Measurements from ENCODE around the gene ARPC5L.

Gene ARPC5L

GRCh38 chr9:124853605-124854143 lies 8.3 kb upstream of the ARPC5L start:
- Histone ChIP-seq H3K27ac (no peak overlapping the region), H3K79me2 (no peaks in the 10 kb centered on the region), H3K9ac (no peak overlapping the region), H3K4me3 (ENCODE audit: low read depth, low read length) (no peak overlapping the region), H3K9me3 (ENCODE audit: control insufficient read depth, low read length) (no peaks in the 10 kb centered on the region), H3K27me3 (ENCODE audit: control insufficient read depth, insufficient read depth, low read length) (no peaks in the 10 kb centered on the region), H3K4me2 (ENCODE audit: low read length) (peak overlapping the region; percentile 82), H3K36me3 (ENCODE audit: control insufficient read depth, insufficient read depth, low read length) (no peaks in the 10 kb centered on the region), H2AFZ (peak overlapping the region; percentile 85), H3K4me1 (peaks cover 3% of the 10 kb centered on the region)
- no peak for TF ChIP-seq CTCF (IDR thresholded peaks at IDR 0.05)

- Histone ChIP-seq H3K4me3 (ENCODE audit: low read depth, low read length) (no peak overlapping the region), H2AFZ (no peak overlapping the region), H3K36me3 (ENCODE audit: control insufficient read depth, insufficient read depth, low read length) (no peaks in the 10 kb centered on the region), H3K4me2 (ENCODE audit: low read length) (no peak overlapping the region), H3K79me2 (no peaks in the 10 kb centered on the region), H3K4me1 (peaks cover 3% of the 10 kb centered on the region), H3K27me3 (ENCODE audit: control insufficient read depth, insufficient read depth, low read length) (no peaks in the 10 kb centered on the region), H3K9me3 (ENCODE audit: control insufficient read depth, low read length) (no peaks in the 10 kb centered on the region), H3K9ac (no peak overlapping the region), H3K27ac (no peak overlapping the region)
- TF ChIP-seq CTCF (IDR thresholded peaks at IDR 0.05) = no peak
Measured at GRCh38 chr9:124854161-124854560, 7.8 kb upstream of the ARPC5L start.

GRCh38 chr9:124854822-124855221 lies 7.1 kb upstream of the ARPC5L start:
- no peak overlapping the region for H3K4me3 ChIP-seq (ENCODE audit: low read depth, low read length)
- no peak overlapping the region for H3K9ac ChIP-seq
- H3K27ac ChIP-seq = no peak overlapping the region
- H3K4me2 ChIP-seq (ENCODE audit: low read length) = no peak overlapping the region
- TF ChIP-seq CTCF (IDR thresholded peaks at IDR 0.05) = no peak
- no peaks in the 10 kb centered on the region for H3K36me3 ChIP-seq (ENCODE audit: control insufficient read depth, insufficient read depth, low read length)
- no peaks in the 10 kb centered on the region for H3K27me3 ChIP-seq (ENCODE audit: control insufficient read depth, insufficient read depth, low read length)
- H3K79me2 ChIP-seq = no peaks in the 10 kb centered on the region
- H3K4me1 ChIP-seq = peaks cover 3% of the 10 kb centered on the region
- H2AFZ ChIP-seq = no peak overlapping the region
- no peaks in the 10 kb centered on the region for H3K9me3 ChIP-seq (ENCODE audit: control insufficient read depth, low read length)

- Histone ChIP-seq H2AFZ (no peak overlapping the region), H3K36me3 (ENCODE audit: control insufficient read depth, insufficient read depth, low read length) (no peaks in the 10 kb centered on the region)
- TF ChIP-seq CTCF (IDR thresholded peaks at IDR 0.05) = no peak
Measured at GRCh38 chr9:124855566-124855943, 6.4 kb upstream of the ARPC5L start.

More at GRCh38 chr9:124855566-124855943, 6.4 kb upstream of the ARPC5L start:
- H3K9ac ChIP-seq = no peak overlapping the region
- peaks cover 8% of the 10 kb centered on the region for H3K4me1 ChIP-seq
- H3K79me2 ChIP-seq = peaks cover 2% of the 10 kb centered on the region
- no peaks in the 10 kb centered on the region for H3K9me3 ChIP-seq (ENCODE audit: control insufficient read depth, low read length)
- H3K4me2 ChIP-seq (ENCODE audit: low read length) = no peak overlapping the region
- no peak overlapping the region for H3K27ac ChIP-seq
- H3K27me3 ChIP-seq (ENCODE audit: control insufficient read depth, insufficient read depth, low read length) = no peaks in the 10 kb centered on the region
- H3K4me3 ChIP-seq (ENCODE audit: low read depth, low read length) = no peak overlapping the region

All from parathyroid adenoma (tissue), 2 donors.